Stimulated activated CD4-positive, alpha-beta T cell treated with anti-CD3 and anti-CD28 coated beads, TNF-alpha, amount 100 ng/mL, for 1 hour (primary cell): ENCODE measurements around the gene PINK1.
"Not testable (repeated sequence)": the region's sequence is repeated elsewhere in the genome, so short reads cannot be mapped to it uniquely, and the experiment has no call there.

Source experiments
- DNase-seq, 3 donors: peaks; one replicate each; pipeline ENCODE4 v3.0.0-alpha.2; 2020; ENCODE audit warnings: low read depth in 3 of 3, low spot score in 1 of 3

Gene PINK1

GRCh38 chr1:20644416-20644815 lies 11.2 kb downstream of the PINK1 start:
- DNase-seq: no peak

GRCh38 chr1:20645414-20645813 lies 12.2 kb downstream of the PINK1 start:
- no peak for DNase-seq

GRCh38 chr1:20648438-20648837 lies 15.2 kb downstream of the PINK1 start:
- DNase-seq: no peak

- DNase-seq: no peak
Observed at GRCh38 chr1:20648946-20649345, 15.7 kb downstream of the PINK1 start.

DNA sequence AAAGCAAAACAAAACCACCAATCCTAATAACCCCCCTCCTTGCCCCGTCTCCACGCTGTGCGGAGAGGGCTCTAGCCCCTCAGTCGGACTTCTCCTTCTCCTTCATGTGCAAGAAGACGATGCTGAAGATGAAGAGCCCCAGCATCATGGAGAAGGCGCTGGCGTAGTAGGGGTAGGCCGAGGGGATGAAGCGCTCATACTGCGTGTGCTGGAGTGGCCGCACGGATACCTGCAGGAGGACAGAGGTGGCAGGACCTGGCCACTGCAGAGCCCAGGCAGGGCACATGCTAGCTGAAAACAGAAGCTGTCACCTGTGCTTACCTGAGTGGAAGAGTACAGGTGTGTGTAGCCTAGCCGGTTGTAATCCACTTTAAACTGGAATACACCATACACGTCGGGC lies 19.0 kb downstream of the PINK1 start:
- DNase-seq: no peak

DNA sequence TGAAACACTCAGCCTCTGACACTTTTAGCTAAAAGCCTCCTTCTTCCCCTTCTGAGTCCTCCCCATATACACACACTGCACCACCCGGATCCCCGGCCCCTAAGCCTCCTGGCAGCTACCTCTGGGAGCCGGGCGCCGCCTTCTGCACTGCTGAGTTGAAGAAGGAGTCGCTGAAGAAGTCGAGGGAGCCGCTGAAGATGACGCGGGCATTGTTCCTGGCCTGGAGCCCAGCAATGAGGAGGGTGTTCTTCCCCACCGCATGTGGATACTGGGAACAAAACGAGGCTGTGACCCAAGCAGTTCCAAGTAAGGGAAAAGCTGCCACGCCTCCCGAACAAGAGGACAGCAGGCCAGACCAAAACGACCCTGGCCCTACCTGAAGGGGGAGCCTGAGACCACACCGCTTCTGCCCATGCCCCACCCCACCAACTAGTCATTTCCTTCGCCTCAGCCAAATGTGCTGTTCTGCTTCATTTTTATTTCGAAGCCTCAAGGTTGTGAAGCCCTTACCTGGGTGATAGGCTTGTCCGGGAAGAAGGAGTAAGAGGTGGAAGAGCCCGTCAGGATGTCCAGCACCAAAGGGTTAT lies 20.9 kb downstream of the PINK1 start:
- DNase-seq: no peak

DNA sequence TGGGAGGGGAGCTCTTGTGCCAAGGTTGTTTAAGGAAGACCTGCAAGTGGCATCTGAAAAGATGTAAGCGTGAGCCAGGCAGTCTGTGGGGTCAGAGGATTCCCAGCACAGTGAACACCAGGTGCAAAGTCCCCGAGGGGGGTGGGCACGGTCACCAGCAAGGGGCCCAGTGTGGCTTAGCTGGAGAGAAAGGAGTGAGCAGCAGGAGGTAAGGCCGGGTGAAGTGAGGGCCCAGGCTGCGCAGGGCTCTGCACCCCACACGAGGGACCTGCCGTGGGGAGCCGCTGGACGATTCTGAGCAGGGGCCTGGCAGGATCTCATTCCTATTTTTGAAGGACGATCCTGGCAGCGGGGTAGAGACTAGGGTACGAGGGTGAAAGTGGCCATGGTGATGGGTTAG lies 23.8 kb downstream of the PINK1 start:
- DNase-seq: no peak

- no peak for DNase-seq
Observed at GRCh38 chr1:20658166-20658915, 25.1 kb downstream of the PINK1 start.

DNA sequence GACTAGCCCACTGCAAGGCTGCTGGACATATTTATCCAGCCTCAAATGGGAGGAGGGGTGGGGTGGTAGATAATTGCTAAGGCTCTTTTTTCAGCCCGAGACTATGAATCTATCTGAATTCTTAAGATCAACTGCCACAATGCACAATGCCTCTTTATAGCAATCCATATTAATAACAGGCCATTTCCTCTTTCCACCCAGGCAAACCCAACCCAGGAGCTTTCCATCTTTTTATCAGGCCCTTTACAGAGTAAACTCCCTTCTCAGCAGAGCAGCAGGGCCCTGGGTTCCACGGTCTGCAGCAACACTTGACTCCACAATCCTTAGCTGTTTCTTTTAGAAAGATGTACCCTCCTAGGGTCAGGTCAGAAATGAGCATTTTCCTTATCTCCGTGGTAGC lies 27.1 kb downstream of the PINK1 start:
- no peak for DNase-seq

DNA sequence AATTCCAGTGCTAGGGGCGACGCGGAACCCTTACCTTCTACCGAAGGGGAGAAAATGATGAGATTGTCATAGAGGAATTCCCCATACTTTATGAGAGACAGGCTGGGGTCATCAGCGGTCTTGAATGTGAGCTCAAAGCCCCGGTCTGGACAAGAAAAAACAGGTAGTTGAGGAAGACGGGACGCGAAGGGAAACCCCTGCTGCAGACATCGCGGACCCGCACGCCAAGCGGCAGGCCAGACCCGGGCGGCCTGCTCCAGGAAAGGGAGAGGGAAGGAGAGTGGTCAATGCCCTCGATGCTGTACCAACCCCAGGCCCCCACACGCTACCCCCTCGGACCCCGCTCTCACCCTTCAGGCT lies 27.6 kb downstream of the PINK1 start:
- no peak for DNase-seq

GRCh38 chr1:20661207-20662109 lies 28.2 kb downstream of the PINK1 start, which contains the start of gene DDOST:
Gene DDOST, minus strand, starts transcription at chr1:20661369. Its CDS starts 19 bp downstream, at chr1:20661350.
- peak; percentile 85 to 86 (median 85) for DNase-seq

GRCh38 chr1:20662110-20662475 lies 28.8 kb downstream of the PINK1 start:
- no peak for DNase-seq

DNA sequence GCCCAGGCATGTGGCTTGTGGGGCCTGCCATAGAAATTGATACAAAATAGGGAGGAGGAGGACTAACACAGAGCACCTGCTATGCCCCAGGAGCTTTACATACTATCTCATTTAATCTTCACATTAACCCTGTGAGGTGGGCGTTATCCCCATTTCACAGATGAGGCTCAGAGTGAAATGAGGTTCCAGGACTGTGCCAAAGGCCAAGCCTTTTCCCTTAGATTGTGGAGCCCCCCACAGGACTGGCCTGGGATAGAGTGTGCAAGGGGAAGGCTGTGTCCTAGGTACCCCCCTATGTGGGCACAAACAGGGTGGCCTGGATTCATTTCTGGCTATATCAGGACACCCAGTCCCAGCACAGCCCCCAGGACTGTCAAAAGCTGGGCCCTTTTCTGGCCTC lies 30.1 kb downstream of the PINK1 start:
- DNase-seq: no peak

- DNase-seq: no peak
Observed at GRCh38 chr1:20663969-20664715, 30.9 kb downstream of the PINK1 start.

DNA sequence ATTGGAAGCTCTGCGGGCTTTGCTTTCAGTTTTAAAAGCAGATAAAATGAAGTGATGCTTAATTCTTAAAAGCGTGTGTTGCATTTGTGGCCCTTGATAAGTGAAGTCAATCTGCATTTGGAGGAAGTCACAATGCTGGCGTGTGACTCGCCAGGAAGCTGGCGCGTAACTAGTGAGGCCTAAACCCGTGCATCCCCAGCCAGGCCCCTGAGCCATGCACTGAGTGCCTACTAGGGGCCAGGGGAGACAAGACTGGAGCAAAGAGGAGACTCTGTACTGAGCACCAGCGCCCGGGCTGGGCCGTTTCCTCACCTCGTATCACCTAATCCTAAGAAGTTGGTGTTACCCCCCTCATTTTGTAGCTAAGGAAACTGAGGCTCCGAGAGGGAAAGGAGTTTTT lies 32.5 kb downstream of the PINK1 start:
- no peak for DNase-seq

DNA sequence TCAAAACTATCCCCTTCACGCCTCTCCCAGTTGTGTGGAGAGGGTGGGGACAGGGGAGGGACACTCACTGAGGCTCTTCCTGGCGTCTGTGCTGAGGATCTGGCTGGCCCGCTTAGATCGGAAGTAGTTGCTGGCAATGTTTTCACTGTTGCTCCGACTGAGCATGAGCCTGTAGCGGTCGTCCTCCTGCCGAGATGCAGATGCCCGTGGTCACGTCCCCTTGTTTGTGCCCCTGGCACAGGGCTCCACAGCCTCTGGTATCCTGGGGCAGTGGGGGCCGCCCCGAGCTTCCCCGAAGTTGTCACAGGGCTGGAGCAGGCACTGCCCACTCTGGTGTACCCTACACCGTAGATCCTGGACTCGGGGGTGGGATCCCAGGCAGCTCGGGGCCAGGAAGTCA lies 32.9 kb downstream of the PINK1 start:
- DNase-seq: no peak

DNA sequence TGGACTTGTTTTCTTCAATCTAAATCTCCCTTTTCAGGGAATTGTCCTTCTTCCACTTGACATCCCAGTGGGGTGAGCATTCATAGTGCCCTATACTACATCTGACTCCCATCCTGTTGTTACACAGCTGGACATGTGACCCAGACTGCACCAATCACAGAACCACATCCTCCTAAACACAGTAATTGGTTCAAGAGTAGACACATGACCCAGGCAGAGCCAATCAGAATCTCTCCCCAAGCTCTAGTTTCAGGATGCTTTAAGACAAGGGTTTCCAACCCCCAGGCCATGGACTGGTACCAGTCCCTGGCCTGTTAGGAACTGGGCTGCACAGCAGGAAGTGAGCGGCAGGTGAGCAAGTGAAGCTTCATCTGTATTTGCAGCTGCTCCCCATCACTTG lies 33.5 kb downstream of the PINK1 start:
- DNase-seq: no peak

DNA sequence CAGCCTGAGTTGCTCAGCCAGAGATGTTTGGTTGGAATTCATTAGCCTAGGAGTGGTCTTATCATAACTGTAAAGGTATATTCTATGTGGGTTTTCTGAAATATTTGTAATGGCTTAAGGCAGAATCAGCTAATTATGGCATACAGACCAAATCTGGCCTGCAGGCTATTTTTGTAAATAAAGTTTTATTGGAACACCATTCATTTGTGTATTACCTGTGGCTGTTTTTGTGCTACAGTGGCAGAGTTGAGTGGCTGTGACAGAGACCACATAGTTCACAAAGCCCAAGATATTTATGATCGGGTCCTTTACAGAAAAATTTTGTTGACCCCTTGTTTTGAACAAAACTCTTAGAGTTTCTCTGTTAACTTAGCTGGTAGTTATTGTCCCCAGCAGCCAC lies 35.3 kb downstream of the PINK1 start:
- no peak for DNase-seq

- no peak for DNase-seq
Observed at GRCh38 chr1:20670936-20671335, 37.7 kb downstream of the PINK1 start.

- DNase-seq: no peak
Observed at GRCh38 chr1:20672265-20672632, 39.0 kb downstream of the PINK1 start.

DNA sequence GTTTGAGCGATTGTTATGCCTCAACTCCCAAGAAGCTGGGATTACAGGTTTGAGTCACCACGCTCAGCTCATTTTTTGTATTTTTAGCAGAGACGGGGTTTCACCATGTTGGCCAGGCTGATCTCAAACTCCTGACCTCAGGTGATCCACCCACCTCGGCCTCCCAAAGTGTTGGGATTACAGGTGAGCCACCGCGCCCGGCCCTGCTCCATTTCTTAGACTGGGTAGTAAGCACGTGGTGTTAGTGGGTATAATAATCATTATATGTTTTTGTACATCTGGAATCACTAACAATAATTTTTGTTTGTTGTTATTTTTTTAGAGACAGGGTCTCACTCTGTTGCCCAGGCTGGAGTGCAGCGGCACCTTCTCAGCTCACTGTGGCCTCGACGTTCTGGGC lies 40.4 kb downstream of the PINK1 start:
- not testable (repeated sequence) for DNase-seq
